ENCODE measurements around the gene ATP6V1F.

- no peak for TF ChIP-seq CTCF (IDR thresholded peaks at IDR 0.05)
- TF ChIP-seq POLR2A (IDR thresholded peaks at IDR 0.05): no peak
These were observed 7.1 kb upstream of the ATP6V1F start for GRCh38 chr7:128855559-128855958.

Measured in testis (tissue), 2 donors.